Adrenal gland (tissue), 5 donors: ENCODE measurements around the gene CYBA.

ENCODE experiments used
- POLR2A ChIP-seq, 2 donors: fragments of 450-650 bp; IDR thresholded peaks; one replicate each; pipeline ENCODE4 v1.6.1; 2017; ENCODE audit warnings: antibody characterized with exemption in 2 of 2, mild to moderate bottlenecking in 2 of 2, moderate library complexity in 1 of 2
- TF ChIP-seq, protein P1 (sequence below), 6 experiments: fragments of 450-650 bp in 4 of 6; fragments of 200-600 bp in 2 of 6; sonication (generic) in 1 of 6; IDR thresholded peaks; 1 replicate in 5 of 6; 2 replicates in 1 of 6; pipeline versions ENCODE4 v1.5.1 to v1.8.0; 2016 to 2021; ENCODE audit warnings: antibody characterized with exemption in 6 of 6, mild to moderate bottlenecking in 2 of 6, moderate library complexity in 1 of 6
- donor health status: DM: no; HTN: no; CAD: no.

DNA sequence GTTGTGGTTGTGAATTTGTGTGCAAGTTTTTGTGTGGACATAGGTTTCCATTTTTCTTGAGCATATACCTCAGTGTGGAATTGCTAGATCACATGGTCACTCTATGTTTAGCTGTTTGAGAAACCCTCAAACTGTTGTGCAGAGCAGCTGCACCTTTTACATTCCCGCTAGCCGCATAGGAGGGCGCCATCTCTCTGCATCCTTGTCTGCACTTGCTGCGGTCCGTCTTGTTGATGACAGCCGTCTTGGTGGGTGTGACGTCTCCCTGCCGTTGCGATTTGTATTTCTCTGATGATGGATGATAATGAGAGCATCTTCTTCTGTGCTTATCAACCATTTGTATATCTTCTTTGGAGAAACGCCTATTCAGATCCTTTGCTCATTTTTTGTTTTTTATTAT lies 37.6 kb downstream of the CYBA start:
- TF ChIP-seq POLR2A (IDR thresholded peaks at IDR 0.05), result no peak
- TF ChIP-seq, protein P1, sequence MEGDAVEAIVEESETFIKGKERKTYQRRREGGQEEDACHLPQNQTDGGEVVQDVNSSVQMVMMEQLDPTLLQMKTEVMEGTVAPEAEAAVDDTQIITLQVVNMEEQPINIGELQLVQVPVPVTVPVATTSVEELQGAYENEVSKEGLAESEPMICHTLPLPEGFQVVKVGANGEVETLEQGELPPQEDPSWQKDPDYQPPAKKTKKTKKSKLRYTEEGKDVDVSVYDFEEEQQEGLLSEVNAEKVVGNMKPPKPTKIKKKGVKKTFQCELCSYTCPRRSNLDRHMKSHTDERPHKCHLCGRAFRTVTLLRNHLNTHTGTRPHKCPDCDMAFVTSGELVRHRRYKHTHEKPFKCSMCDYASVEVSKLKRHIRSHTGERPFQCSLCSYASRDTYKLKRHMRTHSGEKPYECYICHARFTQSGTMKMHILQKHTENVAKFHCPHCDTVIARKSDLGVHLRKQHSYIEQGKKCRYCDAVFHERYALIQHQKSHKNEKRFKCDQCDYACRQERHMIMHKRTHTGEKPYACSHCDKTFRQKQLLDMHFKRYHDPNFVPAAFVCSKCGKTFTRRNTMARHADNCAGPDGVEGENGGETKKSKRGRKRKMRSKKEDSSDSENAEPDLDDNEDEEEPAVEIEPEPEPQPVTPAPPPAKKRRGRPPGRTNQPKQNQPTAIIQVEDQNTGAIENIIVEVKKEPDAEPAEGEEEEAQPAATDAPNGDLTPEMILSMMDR (IDR thresholded peaks at IDR 0.05), result no peak
